Measurements from ENCODE around the gene OR5A1.
A peak's percentile ranks its signal among the peaks of the same experiment; 100 is the strongest.
"Not testable (repeated sequence)": the region's sequence is repeated elsewhere in the genome, so short reads cannot be mapped to it uniquely, and the experiment has no call there.

Gene OR5A1

GRCh38 chr11:59436169-59436568, at the start of gene OR5A1:
Gene OR5A1 (plus strand): TSS chr11:59436469. CDS start chr11:59443169, 6,700 bp downstream.
- no peak for DNase-seq (ENCODE audit: low read depth)

DNA sequence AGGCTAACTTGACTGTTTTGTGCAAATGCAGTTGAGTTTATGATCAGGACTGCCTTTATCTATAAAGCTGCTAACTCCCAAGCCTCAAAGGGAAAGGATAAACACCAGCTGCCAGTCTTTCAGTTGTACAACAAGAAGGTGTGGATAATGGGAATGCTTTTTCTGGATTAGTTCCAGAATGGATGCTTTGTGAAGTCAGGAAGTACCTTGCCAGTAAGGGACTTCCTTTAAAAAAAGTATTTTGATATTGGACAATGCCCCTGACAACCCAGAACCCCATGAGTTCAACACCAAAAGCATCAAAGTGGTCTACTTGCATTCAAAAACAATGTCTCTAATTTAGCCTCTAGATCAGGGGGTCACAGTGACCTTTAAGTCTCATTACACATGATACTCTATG, 42.1 kb upstream of the OR5A1 start:
- DNase-seq (ENCODE audit: low read depth), result no peak

DNA sequence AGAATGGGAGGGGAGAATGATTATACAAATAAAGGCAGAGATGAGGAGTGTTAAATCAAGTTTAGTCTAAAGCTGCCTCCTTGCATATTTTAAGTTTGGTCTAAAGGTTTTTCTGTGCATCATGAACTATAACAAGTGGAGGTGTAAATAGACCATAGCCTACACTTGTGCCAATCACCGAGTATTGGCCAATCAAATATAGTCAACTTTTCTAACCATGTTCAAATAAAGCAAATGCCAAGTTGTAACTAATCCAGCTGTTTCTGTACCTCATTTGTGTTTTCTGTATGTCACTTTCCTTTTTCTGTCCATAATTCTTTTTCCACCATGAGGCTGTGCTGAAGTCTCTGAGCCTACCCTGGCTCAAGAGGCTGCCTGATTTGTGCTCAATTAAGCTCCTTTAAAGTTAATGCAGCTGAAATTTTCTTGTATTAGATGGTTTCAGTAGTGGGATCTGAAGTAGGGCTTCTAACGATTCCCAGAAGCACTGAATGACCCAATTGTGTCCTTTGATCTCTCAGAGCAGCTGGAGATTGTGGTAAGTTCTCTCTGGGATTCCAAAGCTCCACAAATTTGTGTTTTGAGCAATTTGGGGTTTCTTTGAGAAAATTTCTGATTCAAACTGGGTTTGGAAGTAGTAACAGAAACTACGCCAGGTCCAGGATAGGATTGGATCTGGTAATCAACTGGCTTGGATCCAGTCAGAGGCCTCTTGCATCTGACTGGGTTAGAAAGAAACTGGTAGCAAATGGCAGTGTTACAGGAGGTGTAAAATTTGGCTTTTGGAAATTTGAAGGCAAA, 35.6 kb upstream of the OR5A1 start:
- no peak for DNase-seq (ENCODE audit: low read depth)

- DNase-seq (ENCODE audit: low read depth), result no peak
These were observed 35.1 kb upstream of the OR5A1 start for GRCh38 chr11:59401262-59401552.

GRCh38 chr11:59403546-59403945, 32.7 kb upstream of the OR5A1 start:
- DNase-seq (ENCODE audit: low read depth), result no peak

DNA sequence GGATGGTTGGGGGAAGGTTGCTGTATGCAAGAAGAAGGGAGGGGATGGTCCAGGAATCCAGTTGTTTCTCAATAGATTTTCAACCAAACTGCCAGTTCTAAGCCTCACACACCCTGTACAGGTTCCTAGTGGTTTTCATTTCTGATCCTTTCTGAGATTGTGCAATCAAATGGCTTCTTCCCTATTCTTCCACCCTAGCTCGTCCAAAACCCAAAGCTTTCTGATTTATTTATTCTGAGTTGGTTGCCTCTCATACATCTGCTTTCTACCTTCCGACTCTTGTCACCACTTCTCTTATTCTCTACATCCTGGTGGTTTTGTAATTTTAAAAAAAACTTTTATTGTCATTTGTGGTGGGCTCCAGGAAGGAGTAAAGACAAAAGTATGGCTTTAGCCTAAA, 22.6 kb upstream of the OR5A1 start:
- DNase-seq (ENCODE audit: low read depth), result no peak

DNA sequence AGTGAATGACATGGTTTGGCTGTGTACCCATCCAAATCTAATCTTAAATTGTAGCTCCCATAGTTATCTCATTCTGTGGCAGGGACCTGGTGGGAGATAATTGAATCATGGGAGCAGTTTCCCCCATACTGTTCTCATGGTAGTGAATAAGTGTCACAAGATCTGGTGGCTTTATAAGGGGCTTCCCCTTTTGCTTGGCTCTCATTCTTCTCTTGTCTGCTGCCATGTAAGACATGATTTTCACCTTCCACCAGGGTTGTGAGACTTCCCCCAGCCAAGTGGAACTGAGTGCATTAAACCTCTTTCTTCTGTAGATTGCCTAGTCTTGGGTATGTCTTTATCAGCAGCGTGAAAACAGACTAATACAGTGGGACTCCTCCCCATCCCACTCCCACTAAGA, 21.2 kb upstream of the OR5A1 start:
- no peak for DNase-seq (ENCODE audit: low read depth)

GRCh38 chr11:59416613-59417012, 19.7 kb upstream of the OR5A1 start:
- no peak for DNase-seq (ENCODE audit: low read depth)

DNA sequence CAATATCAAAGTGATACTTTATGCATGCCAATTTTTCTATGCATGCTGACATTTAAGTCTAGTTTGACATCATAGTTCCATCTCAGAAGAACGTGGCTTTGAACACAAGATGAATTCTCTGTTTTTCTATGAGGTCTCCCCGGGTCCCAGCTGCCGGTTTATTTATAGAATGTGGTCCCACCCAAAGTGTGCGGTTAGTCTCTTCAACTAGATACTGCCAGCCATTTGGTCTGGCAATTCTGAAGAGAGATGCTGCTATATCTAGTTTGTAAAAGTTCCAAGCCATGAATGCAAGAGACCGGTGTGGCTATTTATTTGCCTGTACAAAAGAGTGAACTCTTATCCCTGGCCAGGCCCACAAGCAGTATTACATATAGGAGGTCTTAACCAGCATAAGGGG, 19.2 kb upstream of the OR5A1 start:
- DNase-seq (ENCODE audit: low read depth), result no peak

- no peak for DNase-seq (ENCODE audit: low read depth)
These were observed 18.1 kb upstream of the OR5A1 start for GRCh38 chr11:59418156-59418555.

GRCh38 chr11:59423835-59424234, 12.4 kb upstream of the OR5A1 start:
- DNase-seq (ENCODE audit: low read depth), result no peak

- no peak for DNase-seq (ENCODE audit: low read depth)
These were observed 11.1 kb upstream of the OR5A1 start for GRCh38 chr11:59425131-59425530.

DNA sequence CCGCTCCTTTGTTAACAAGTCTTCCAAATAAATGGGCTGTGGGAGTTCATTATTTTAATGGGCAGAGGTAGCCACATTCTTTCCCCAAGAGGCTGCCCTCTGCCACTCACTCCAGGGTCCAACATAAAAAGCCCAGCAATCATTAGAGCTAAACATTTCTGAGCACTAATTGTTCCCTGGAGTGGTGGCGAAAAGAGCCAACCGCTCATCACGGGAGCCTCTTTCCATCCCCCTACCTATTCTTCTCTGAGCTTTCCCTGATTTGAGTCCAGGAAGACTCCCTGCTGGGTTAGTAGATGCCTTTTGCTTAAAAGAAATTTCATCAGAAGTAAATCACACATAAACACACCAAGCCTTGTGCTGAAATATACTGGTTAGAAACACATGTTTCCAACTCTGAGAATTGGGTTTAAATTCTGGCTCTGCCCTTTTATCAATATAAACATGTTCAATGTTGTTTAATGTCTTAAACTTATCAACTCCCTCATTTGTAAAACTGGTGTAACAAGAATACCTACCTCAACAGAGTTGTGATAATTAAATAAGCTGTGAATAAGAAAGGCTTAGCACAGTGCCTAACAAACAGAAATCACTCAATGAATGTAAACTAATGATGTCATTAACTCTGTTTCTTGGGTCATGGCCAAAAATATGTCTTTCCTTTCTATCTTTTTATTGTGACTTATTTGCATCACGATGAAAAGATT, 9.8 kb upstream of the OR5A1 start, which contains the start of gene OR5A2:
Gene OR5A2, minus strand, starts transcription at position 53 of the 707 bp plus-strand sequence. CDS start 3,460 bp downstream, outside the sequence.
- no peak for DNase-seq (ENCODE audit: low read depth)

- no peak for DNase-seq (ENCODE audit: low read depth)
These were observed 9.2 kb upstream of the OR5A1 start for GRCh38 chr11:59427068-59427382.

DNA sequence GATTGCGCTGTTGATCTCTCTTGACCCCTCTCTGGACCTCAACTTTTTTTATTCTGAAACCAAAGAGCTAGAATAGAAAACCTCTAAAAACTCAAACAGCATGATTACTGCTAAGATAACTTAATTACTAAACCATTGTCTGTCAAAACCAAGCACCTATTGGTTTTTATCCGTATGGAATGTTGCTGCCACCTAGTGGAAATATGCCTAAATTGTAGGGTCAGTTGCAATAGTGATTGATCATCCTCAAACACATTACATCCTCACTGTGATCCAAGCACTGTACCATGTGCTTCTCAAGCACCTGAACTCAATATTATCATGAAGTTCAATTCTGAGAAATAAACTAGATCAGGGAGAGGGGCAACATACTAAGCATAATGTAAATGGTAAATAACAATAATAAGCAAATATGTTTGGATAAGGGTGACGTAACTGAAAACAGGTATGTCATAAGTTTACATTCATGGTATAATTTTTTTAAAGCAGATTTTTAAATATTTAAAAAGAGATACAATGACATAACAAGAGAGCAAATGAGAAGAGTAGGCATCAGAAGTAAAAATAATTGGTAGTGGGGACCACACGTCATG, 6.2 kb upstream of the OR5A1 start:
- DNase-seq (ENCODE audit: low read depth), result peak; percentile 23

DNA sequence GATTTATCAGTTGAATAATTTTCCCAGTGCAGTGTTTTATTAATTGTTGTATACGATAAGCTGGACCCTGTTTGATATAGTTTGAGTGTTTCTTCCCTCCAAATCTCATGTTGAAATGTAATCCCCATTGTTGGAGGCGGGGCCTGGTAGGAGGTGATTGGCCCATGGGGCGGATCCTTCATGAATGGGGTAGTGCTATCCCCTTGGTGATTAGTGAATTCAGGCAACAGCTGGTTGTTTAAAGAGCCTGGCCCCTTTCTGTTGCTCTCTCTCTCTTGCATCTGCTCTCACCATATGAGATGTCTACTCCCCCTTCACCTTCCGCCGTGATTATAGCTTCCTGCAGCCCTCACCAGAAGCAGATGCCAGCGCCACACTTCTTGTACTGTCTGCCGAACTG, 1.5 kb downstream of the OR5A1 start:
- no peak for DNase-seq (ENCODE audit: low read depth)

- DNase-seq (ENCODE audit: low read depth), result not testable (repeated sequence)
These were observed 9.4 kb downstream of the OR5A1 start for GRCh38 chr11:59445624-59446023.

DNA sequence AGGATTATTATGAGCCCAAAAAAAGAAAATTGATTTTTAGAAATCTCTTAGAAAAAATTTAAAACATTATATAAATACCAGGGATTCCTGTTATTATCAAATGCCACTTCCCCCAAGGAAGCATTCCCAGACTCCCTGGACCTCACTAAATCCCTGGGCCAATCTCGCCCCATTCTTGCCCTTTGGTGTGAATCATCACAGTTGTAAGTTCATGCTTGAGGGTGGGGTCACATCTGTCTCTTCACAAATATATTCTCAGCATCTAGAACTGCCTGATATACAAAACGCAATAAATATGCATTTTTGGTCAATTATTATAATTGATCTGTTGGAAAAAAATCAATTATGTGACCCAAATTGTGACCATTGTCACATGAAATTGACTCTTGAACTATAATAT, 12.2 kb downstream of the OR5A1 start:
- DNase-seq (ENCODE audit: low read depth), result no peak

GRCh38 chr11:59456661-59457060, 20.4 kb downstream of the OR5A1 start, which contains the start of gene OR4D6:
Gene OR4D6 (plus strand): TSS chr11:59456961. CDS start chr11:59456961, 0 bp downstream.
- no peak for DNase-seq (ENCODE audit: low read depth)

DNA sequence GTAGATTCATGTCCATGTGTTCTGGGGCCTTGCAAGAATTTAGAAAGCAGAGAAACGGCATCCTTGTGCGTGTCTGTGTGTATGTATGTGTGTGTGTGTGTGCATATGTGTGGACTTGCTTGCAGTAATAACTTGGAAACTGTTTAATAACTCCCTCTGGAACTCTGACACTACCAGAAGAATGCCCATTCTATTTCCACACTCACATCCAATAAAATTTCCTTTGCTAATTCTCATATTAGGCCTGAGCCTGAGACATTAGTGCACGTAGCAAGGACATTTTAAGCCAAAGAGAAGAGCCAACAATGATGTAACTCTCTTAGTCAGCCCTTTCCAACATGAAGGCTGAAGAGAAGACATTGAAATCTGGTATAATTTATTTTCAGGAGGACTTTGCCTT, 23.6 kb downstream of the OR5A1 start:
- no peak for DNase-seq (ENCODE audit: low read depth)

DNA sequence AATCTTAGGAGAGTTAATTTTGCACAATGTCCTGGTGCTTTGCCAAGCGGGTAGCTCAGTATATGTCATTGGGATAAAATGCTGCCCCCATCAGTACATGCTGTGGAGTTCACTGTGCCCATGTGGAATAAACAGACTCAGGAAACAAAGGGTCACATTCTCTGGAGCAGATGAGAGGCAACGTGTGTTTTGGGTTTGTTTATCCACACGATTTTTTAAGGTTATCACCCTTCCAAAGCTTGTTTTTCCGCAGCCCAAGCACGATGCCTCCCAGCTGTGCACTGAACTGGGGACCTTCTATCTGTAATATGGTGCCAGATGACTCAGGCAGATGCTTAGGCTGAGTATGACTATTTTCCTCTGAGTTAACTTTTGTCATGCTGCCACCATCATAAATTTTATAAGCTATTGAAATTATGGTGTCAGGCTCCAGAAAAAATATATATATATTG, 26.9 kb downstream of the OR5A1 start:
- no peak for DNase-seq (ENCODE audit: low read depth)

DNA sequence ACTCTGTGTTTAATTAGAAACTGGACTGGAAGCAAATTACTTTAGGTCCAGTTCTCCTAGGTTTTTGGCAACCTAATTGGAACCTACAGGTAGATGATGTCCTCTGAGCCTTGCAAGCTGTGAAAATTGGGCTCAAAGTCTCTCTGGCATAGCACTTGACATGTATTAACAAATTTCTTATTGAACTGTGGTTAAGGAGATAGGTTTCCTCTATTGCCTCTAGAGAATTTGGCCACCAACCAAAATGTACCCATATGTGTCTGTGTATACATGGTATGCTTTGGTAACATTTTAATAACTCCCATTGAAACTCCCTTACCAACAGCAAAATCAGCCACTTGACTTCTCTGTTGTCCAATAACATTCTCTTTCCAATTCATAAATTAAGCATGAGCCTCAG, 36.7 kb downstream of the OR5A1 start, which contains the start of gene OR4D10:
Gene OR4D10, plus strand, starts transcription at position 301 of the 400 bp plus-strand sequence. CDS start 4,115 bp downstream, outside the sequence.
- DNase-seq (ENCODE audit: low read depth), result no peak

GRCh38 chr11:59475176-59475575, 38.9 kb downstream of the OR5A1 start:
- DNase-seq (ENCODE audit: low read depth), result no peak
